ENCODE data around the gene TCEANC.

Gene TCEANC

DNA sequence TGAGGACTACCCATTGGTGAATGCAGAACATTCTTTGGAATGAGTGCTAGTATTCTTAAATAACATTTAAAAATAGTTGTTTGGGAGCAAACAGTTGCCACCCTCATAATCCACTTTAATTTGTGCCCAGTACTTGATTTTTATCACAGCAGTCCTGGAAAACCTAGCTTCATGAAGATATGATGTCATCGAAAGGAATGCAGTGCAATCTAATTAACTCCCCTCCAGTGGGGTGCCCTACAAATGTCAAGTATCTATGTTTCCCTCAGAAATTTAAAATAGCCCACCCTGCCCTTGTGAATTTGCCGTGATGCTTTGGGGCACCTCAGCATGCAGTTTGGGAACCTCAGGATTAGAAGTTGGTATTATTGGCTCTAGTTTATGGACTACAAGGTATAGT, 41.4 kb downstream of the TCEANC start:
- DNase-seq (ENCODE audit: low read depth in 1 of 2, low spot score in 1 of 2): no peak
- no peak overlapping the region for H3K27ac ChIP-seq (replicated peaks)
- H3K4me3 ChIP-seq (replicated peaks; ENCODE audit: insufficient read depth, low read length): no peak overlapping the region
- peaks cover 3% of the 10 kb centered on the region for H3K27me3 ChIP-seq (ENCODE audit: insufficient read depth, poor library complexity, severe bottlenecking)
- TF ChIP-seq SPI1 (IDR thresholded peaks at IDR 0.05; ENCODE audit: borderline replicate concordance, low read depth) (no peak), POLR2AphosphoS5 (IDR thresholded peaks at IDR 0.05; ENCODE audit: low read depth) (no peak), GABPA (IDR thresholded peaks at IDR 0.05; ENCODE audit: low read depth) (no peak)
- TF ChIP-seq, protein P1, sequence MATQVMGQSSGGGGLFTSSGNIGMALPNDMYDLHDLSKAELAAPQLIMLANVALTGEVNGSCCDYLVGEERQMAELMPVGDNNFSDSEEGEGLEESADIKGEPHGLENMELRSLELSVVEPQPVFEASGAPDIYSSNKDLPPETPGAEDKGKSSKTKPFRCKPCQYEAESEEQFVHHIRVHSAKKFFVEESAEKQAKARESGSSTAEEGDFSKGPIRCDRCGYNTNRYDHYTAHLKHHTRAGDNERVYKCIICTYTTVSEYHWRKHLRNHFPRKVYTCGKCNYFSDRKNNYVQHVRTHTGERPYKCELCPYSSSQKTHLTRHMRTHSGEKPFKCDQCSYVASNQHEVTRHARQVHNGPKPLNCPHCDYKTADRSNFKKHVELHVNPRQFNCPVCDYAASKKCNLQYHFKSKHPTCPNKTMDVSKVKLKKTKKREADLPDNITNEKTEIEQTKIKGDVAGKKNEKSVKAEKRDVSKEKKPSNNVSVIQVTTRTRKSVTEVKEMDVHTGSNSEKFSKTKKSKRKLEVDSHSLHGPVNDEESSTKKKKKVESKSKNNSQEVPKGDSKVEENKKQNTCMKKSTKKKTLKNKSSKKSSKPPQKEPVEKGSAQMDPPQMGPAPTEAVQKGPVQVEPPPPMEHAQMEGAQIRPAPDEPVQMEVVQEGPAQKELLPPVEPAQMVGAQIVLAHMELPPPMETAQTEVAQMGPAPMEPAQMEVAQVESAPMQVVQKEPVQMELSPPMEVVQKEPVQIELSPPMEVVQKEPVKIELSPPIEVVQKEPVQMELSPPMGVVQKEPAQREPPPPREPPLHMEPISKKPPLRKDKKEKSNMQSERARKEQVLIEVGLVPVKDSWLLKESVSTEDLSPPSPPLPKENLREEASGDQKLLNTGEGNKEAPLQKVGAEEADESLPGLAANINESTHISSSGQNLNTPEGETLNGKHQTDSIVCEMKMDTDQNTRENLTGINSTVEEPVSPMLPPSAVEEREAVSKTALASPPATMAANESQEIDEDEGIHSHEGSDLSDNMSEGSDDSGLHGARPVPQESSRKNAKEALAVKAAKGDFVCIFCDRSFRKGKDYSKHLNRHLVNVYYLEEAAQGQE (IDR thresholded peaks at IDR 0.05; ENCODE audit: insufficient replicate concordance, low read depth): no peak
- TF ChIP-seq, protein P2, sequence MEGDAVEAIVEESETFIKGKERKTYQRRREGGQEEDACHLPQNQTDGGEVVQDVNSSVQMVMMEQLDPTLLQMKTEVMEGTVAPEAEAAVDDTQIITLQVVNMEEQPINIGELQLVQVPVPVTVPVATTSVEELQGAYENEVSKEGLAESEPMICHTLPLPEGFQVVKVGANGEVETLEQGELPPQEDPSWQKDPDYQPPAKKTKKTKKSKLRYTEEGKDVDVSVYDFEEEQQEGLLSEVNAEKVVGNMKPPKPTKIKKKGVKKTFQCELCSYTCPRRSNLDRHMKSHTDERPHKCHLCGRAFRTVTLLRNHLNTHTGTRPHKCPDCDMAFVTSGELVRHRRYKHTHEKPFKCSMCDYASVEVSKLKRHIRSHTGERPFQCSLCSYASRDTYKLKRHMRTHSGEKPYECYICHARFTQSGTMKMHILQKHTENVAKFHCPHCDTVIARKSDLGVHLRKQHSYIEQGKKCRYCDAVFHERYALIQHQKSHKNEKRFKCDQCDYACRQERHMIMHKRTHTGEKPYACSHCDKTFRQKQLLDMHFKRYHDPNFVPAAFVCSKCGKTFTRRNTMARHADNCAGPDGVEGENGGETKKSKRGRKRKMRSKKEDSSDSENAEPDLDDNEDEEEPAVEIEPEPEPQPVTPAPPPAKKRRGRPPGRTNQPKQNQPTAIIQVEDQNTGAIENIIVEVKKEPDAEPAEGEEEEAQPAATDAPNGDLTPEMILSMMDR (IDR thresholded peaks at IDR 0.05; ENCODE audit: insufficient read depth, low read length): no peak

- TF ChIP-seq, protein P2 (IDR thresholded peaks at IDR 0.05; ENCODE audit: insufficient read depth, low read length): no peak
- TF ChIP-seq, protein P1 (IDR thresholded peaks at IDR 0.05; ENCODE audit: insufficient replicate concordance, low read depth): no peak
- TF ChIP-seq SPI1 (IDR thresholded peaks at IDR 0.05; ENCODE audit: borderline replicate concordance, low read depth) (no peak), POLR2AphosphoS5 (IDR thresholded peaks at IDR 0.05; ENCODE audit: low read depth) (no peak), GABPA (IDR thresholded peaks at IDR 0.05; ENCODE audit: low read depth) (no peak)
- Histone ChIP-seq H3K27ac (replicated peaks) (no peak overlapping the region), H3K27me3 (ENCODE audit: insufficient read depth, poor library complexity, severe bottlenecking) (peaks cover 3% of the 10 kb centered on the region), H3K4me3 (replicated peaks; ENCODE audit: insufficient read depth, low read length) (no peak overlapping the region)
- no peak for DNase-seq (ENCODE audit: low read depth in 1 of 2, low spot score in 1 of 2)
These were observed 42.0 kb downstream of the TCEANC start for GRCh38 chrX:13694983-13695382.

- peak in 1 of 2 experiments; percentile 24 for DNase-seq (ENCODE audit: low read depth in 1 of 2, low spot score in 1 of 2)
- H3K4me3 ChIP-seq (replicated peaks; ENCODE audit: insufficient read depth, low read length): no peak overlapping the region
- no peak for TF ChIP-seq SPI1 (IDR thresholded peaks at IDR 0.05; ENCODE audit: borderline replicate concordance, low read depth)
- TF ChIP-seq, protein P2 (IDR thresholded peaks at IDR 0.05; ENCODE audit: insufficient read depth, low read length): no peak
- TF ChIP-seq GABPA (IDR thresholded peaks at IDR 0.05; ENCODE audit: low read depth): no peak
- TF ChIP-seq, protein P1 (IDR thresholded peaks at IDR 0.05; ENCODE audit: insufficient replicate concordance, low read depth): no peak
- no peak for TF ChIP-seq POLR2AphosphoS5 (IDR thresholded peaks at IDR 0.05; ENCODE audit: low read depth)
- H3K27ac ChIP-seq (replicated peaks): no peak overlapping the region
- H3K27me3 ChIP-seq (ENCODE audit: insufficient read depth, poor library complexity, severe bottlenecking): peaks cover under 1% of the 10 kb centered on the region
These were observed 42.7 kb downstream of the TCEANC start for GRCh38 chrX:13695601-13696115.

Measured in HL-60 (cell line).